ENCODE results near the gene FHAD1. TPM values are rescaled to one million over a fixed set of nuclear protein-coding genes. Genes with fewer than 3 reads are reported as not detected.
"Not testable (repeated sequence)": the region's sequence is repeated elsewhere in the genome, so short reads cannot be mapped to it uniquely, and the experiment has no call there.

The FHAD1 gene
- polyA plus RNA-seq, 4 donors = 2.9 to 9.8 (median 3.3) TPM

DNA sequence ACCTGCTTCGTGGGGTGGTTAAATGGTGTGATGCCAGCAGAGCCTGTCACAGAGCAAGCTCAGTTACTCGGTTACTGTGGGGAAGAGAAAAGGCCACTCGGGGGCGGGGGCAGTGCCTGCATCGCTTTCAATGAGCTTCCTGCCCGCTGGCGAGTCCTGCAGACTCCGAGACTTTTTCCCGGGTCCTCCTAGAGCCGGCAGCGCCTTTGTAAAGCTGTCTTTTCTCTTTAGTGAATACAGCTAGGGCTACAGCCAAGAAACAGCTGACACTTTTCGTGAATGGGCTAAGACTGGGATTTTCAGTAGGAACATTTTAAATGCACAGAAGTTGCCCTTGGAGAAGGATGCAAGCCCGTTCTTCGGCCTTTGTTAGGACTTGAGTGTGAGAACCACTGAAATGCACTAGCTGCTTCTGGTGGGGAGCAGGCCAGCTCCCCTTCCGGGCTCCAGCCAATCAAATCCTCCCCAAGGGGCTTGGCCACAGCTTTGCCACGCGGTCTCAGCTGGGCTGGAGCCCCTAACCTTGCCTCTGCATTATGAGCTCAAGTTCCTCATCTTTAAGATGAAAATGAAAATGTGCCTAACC lies 139.2 kb downstream of the FHAD1 start:
- peak in 1 of 4 donors; percentile 17 for DNase-seq (ENCODE audit: low read depth in 4 of 4, low spot score in 3 of 4)

- no peak for DNase-seq (ENCODE audit: low read depth in 4 of 4, low spot score in 3 of 4)
Observed at GRCh38 chr1:15388201-15388880, 141.3 kb downstream of the FHAD1 start.

GRCh38 chr1:15389828-15390227 lies 142.8 kb downstream of the FHAD1 start:
- DNase-seq (ENCODE audit: low read depth in 4 of 4, low spot score in 3 of 4) = not testable (repeated sequence)

DNA sequence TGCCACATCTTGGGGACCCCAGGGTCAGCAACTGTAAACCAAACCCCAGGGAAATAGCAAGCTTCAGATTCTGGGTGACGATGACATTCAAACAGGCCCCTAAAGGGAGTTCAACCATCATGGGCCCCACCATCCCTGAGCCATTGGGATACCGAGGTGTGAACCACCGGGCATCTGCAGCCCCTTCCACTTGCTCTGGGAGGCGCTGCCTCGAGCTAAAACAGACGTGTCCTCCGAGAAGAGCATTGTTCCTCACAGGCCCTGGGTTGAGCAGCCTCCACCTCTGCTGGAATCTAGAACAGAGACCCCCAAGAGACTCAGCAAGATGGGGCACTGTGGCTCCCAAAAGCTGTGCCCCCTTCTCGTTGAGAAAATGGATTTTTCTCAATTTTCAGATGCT lies 143.6 kb downstream of the FHAD1 start:
- no peak for DNase-seq (ENCODE audit: low read depth in 4 of 4, low spot score in 3 of 4)

DNA sequence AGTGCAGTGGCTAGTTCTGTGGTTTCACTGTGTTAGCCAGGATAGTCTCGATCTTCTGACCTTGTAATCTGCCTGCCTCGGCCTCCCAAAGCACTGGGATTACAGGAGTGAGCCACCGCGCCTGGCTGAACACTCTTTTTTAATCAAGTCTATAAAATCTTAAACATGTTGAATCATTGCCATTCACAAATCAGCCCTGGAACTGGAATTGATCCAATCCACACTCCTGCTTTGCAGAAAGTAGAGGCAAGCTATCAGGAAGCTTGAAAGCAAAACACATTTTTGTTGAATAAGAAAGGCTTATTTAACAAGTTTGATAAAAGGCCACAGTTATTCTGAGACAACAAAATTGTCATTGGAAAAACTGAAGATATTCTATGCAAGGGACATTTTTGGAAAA lies 144.3 kb downstream of the FHAD1 start:
- DNase-seq (ENCODE audit: low read depth in 4 of 4, low spot score in 3 of 4) = no peak

DNA sequence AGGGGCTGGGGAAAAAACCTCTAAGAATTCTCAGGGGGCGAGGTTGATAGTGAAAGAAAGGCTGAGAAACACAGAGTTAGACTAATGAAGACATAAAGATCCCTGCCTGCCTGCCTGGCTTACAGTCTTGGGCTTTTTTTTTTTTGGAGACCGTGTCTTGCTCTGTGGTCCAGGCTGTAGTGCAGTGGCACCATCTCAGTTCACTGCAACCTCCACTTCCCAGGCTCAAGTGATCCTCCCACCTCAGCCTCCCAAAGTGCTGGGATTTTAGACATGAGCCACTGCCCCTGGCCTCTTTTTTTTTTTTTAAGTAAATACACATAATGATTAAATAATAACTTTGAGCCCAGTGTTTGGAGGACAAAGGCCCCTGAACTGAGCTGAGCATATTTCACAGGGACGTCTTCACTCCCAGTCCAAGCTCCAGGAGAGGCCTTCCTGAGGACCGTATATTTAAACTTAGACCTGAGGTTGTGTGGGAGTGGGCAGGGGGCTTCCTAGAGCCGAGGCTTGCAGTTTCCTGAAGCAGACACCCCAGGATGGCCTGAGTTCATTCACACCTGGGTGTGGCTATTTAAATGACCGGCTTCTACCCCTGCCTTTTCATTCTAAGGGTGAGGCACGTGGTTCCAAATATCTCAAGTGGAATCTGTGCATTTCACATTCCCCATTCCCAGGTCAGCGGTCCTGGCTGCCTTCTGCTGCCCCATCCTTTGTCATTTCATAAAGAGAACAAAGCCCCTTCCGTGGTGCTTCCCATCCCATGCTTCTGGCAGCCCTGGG lies 146.6 kb downstream of the FHAD1 start:
- no peak for DNase-seq (ENCODE audit: low read depth in 4 of 4, low spot score in 3 of 4)

DNA sequence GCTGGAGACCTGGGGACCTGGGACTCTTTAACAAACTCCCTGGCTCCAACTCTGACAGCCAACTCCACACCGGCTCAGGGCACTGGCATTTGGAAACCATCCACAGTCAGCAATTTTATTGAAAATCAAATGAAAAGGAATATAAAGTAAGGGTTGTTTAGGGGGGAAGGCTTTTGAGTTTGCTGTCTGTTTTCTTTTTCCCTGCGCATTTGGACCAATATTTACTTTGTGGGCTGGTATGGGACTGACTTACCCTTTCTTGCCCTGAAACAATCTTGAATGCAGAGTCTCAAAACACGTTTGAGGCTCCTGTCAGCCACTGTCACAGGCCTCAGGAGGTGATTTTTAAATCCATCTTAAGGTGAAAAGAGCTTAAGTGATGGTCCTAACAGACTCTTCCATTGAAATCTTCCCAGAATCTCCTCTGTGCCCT lies 147.3 kb downstream of the FHAD1 start:
- no peak for DNase-seq (ENCODE audit: low read depth in 4 of 4, low spot score in 3 of 4)

DNA sequence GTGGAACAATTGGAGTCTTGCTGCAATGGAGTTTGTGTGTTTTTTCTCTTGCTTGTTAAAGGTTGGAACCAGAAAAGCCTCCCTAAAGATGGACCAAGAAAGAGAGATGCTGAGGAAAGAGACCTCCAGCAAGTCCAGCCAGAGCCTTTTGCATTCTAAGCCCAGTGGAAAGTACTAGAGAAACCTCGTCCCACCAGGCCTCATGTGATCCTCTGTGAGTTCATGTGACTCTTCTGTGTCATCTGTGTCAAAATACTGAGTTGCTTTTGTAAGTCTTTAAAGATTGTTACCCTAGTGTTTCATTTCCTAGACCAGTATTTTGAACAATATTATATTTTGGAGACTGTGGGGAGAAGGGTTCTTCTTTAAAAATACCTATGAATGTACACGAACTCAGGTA lies 150.2 kb downstream of the FHAD1 start:
- DNase-seq (ENCODE audit: low read depth in 4 of 4, low spot score in 3 of 4) = no peak

- no peak for DNase-seq (ENCODE audit: low read depth in 4 of 4, low spot score in 3 of 4)
Observed at GRCh38 chr1:15399710-15400109, 152.7 kb downstream of the FHAD1 start.

DNA sequence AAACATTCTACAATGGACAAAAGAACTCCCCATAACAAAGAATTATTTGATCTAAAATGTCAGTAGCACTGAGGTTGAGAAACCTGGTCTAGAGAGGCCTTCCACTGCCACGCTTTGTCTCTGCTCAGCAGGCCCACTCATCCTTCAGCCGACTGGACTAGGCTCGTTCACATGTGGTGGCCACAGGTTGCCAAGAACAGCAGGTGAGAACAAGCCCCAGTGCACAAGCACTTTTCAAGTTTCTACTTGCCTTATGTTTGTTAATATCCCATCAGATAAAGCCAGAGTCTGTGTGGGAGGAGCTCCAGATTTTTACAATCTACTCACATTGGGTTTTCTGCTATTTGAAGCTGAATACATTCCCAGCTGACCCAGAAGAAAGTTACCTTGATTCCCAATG lies 153.6 kb downstream of the FHAD1 start:
- no peak for DNase-seq (ENCODE audit: low read depth in 4 of 4, low spot score in 3 of 4)

- no peak for DNase-seq (ENCODE audit: low read depth in 4 of 4, low spot score in 3 of 4)
Observed at GRCh38 chr1:15401391-15402055, 154.5 kb downstream of the FHAD1 start.

DNA sequence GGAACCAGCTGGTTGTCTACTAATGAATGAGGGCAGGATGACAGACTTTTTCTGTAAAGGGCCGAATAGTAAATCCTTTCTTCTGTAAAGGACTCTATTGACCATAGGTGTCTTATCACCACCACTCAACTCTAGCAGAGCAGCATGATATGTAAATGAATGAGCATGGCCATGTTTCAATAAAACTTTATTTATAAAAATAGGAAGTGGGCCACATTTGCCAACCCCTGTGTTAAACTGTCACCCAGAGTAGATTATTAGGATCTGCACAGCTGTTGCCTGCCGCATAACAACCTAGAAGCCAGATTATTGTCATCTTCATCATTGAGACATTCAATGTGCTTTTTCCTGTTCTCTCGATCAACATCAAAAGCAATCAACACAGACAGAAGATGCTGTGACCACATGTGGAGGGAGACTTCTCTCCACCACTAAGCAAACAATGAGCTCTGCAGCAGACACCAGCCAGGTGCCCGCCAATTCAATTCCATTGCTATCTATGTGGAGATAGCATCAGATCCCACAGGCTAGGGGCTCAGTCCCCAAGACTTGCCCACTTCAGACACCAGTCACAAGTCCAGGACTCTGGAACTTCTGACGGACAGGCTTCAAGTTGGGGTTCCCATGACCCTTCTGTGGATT lies 155.9 kb downstream of the FHAD1 start:
- DNase-seq (ENCODE audit: low read depth in 4 of 4, low spot score in 3 of 4) = no peak

- DNase-seq (ENCODE audit: low read depth in 4 of 4, low spot score in 3 of 4) = no peak
Observed at GRCh38 chr1:15403962-15404580, 157.0 kb downstream of the FHAD1 start.

DNA sequence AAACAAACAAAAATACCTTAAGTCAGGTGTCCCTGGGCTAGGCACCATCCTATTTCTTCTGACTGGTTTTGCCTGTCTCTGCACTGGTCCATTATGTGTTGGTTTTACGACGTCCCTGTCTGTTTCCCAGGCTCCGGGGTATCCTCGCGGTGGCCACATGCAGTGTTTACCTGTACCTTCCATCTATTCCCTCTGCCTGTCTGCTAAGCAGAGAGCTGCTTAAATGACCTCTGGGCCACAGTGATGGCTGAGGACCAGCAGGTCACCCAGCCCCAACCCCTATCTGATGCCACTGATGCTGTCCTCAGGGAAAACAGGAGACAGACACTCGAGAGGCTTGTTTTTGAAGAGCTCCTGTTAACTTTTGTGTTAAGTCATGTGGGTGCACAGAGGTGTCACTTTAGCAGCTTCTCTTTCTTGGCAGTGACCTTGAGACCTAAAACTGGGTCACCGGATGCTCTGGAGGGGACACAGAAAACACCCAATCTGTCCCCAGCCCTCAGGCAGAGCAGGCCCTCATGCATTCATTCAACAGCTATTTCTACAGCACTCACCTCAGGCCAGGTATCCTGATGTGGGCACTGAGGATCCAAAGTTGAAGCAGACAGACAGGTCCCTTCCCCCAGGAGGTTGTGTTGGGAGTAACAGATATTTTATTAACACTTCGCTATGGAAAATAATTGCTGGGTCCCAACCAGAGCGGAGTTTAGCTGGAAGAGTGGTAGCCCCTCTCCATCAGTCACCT lies 158.3 kb downstream of the FHAD1 start:
- DNase-seq (ENCODE audit: low read depth in 4 of 4, low spot score in 3 of 4) = no peak

DNA sequence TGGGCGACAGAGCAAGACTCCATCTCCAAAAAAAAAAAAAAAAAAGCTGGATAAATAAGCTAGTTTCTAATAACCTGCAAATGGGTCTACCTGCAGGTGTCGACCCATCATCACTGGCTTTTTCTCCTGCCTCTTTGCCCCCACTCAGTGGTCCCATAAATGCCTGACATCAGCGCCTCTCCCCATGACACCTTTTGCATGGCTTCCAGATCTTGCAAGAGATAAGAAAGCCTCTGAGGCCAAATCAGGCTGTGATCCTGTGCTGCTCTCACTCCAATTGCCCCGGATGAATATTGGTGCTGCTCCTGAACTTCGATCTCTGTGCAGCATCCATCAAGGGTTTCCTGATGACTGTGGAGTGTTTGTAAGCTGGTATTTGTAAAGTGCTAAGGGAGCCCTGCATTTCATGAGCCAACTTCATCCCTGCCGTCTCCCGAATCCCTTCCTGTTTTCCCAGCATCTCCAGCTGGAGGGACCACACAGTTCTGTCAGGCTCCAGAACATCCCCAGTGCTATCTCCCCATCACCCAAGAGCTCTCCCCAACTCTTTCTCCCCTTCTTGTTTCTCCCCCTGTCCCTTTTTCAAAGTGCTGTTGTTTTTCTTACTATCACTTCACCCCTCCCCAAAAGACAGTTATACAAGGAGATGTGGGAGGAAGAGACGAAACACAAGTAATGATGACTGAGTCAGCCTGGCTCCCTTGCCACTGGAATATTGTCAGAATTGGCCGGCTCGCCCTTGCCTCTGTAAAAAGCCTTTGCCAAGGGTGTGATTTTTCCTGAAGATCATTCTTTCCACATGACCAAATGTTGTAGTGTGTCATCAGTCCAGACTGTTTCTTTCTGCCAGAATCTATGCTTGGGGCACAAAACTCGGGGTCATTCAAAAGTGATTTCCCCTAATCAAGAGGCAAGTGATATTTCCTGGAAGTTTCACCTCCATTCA lies 159.9 kb downstream of the FHAD1 start:
- no peak for DNase-seq (ENCODE audit: low read depth in 4 of 4, low spot score in 3 of 4)

DNA sequence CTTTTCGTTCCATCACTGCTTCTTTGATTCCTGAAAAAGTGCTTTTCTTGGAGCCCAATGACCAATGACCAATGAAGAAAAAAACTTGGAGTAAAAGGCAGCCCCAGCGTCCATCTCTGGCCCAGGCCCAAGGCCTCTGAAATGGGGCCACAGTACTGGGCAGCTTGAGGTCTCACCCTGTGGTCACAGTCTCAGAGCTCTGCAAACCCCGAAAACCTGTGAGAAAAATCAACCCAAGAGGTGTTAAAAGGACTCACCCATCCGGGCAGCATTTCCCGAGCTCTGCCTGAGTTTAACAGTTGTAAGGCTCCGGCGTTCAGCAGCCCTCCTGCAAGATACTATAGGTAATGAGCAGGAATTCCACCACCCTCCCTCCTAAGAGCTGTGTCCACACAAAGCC lies 160.6 kb downstream of the FHAD1 start:
- no peak for DNase-seq (ENCODE audit: low read depth in 4 of 4, low spot score in 3 of 4)

GRCh38 chr1:15408890-15409387 lies 161.9 kb downstream of the FHAD1 start:
- DNase-seq (ENCODE audit: low read depth in 4 of 4, low spot score in 3 of 4) = no peak

Measured in left renal pelvis (tissue), 4 donors.